GM12878 (cell line): ENCODE results near the gene PDGFC. TPM values are rescaled to one million over a fixed set of nuclear protein-coding genes. Genes with fewer than 3 reads are reported as not detected.

ENCODE experiments used
- ATAC-seq: fragments of 200-7000 bp; cut with Tn5 transposase; 3 replicates; pipeline ENCODE4 v1.9.1; 2020; ENCODE audit warnings: mild to moderate bottlenecking, moderate library complexity
- BruUV-seq: library from RNA; stranded (reverse); fragments of 400-500 nt; replicated peaks from 2 replicates; lab custom pipeline; 2021; lab: Mats Ljungman, UMichigan
- CTCF ChIA-PET: fragments of 300-600 bp; sonication (Branson Sonifier 250); formaldehyde crosslinking; extraction: SDS; loops from one replicate; lab custom pipeline; 2021; ENCODE audit warnings: inconsistent platforms; lab: Yijun Ruan, JAX
- POLR2A ChIA-PET: fragments of 350-600 bp; formaldehyde crosslinking; extraction: SDS; loops from one replicate; lab custom pipeline; 2021; ENCODE audit warnings: inconsistent platforms; lab: Charles Lee
- RAD21 ChIA-PET: fragments of 300-600 bp; sonication (Branson Sonifier 250); formaldehyde crosslinking; loops from one replicate; lab custom pipeline; 2023; ENCODE audit warnings: antibody characterized with exemption; ENCODE audit not compliant: unreplicated experiment; lab: Charles Lee
- SMC1A ChIA-PET: fragments of 300-600 bp; sonication (Branson Sonifier 250); formaldehyde crosslinking; loops from one replicate; lab custom pipeline; 2023; ENCODE audit not compliant: unreplicated experiment, uncharacterized antibody; lab: Charles Lee
- DNase-seq: peaks from one replicate; pipeline ENCODE4 v3.0.0-alpha.2; 2011; ENCODE audit warnings: low read depth, low spot score
- FAIRE-seq: peaks from 3 replicates; lab custom pipeline; 2011; peaks lifted over from hg19 to GRCh38; lab: Jason Lieb, UNC
- H2AFZ ChIP-seq: 2 replicates; pipeline ENCODE4 v1.6.0; 2011; ENCODE audit warnings: low read depth, low read length, control low read depth; ENCODE audit not compliant: control insufficient read depth
- H3K27ac ChIP-seq: 2 replicates; pipeline ENCODE4 v1.5.1; 2011; ENCODE audit warnings: control low read depth; ENCODE audit not compliant: control insufficient read depth, insufficient read depth
- H3K27me3 ChIP-seq, 2 experiments: replicated peaks in 1 of 2; 2 replicates each; pipeline versions ENCODE4 v1.6.0 to v1.6.1; 2011; ENCODE audit warnings: low read length in 1 of 2; ENCODE audit not compliant: control insufficient read depth in 2 of 2, insufficient read depth in 2 of 2
- H3K36me3 ChIP-seq, 2 experiments: 2 replicates each; pipeline ENCODE4 v1.5.1; 2011; ENCODE audit warnings: low read length in 1 of 2; ENCODE audit not compliant: control insufficient read depth in 2 of 2, insufficient read depth in 2 of 2
- H3K4me1 ChIP-seq: 2 replicates; pipeline ENCODE4 v1.6.1; 2011; ENCODE audit warnings: mild to moderate bottlenecking, low read length, moderate library complexity, mixed read lengths; ENCODE audit not compliant: control insufficient read depth, insufficient read depth
- H3K4me2 ChIP-seq: 2 replicates; pipeline ENCODE4 v1.6.0; 2011; ENCODE audit warnings: control low read depth; ENCODE audit not compliant: control insufficient read depth, insufficient read depth
- H3K4me3 ChIP-seq: fragments of 200-600 bp; sonication (generic); 2 replicates; pipeline ENCODE4 v1.5.1; 2016
- H3K79me2 ChIP-seq: 2 replicates; pipeline ENCODE4 v1.6.0; 2011; ENCODE audit warnings: low read length; ENCODE audit not compliant: control insufficient read depth, insufficient read depth
- H3K9ac ChIP-seq: 2 replicates; pipeline ENCODE4 v1.8.0; 2011; ENCODE audit warnings: low read length, control low read depth, mixed read lengths; ENCODE audit not compliant: control insufficient read depth, insufficient read depth
- H3K9me3 ChIP-seq: replicated peaks from 3 replicates; pipeline ENCODE4 v1.5.1; 2011; ENCODE audit warnings: mild to moderate bottlenecking, low read length; ENCODE audit not compliant: control insufficient read depth, insufficient read depth
- H4K20me1 ChIP-seq: 2 replicates; pipeline ENCODE4 v1.6.0; 2011; ENCODE audit not compliant: control insufficient read depth, insufficient read depth
- BCL11A ChIP-seq: IDR thresholded peaks from 2 replicates; pipeline ENCODE4 v1.6.1; 2011; ENCODE audit warnings: low read depth, low read length
- CBX3 ChIP-seq: fragments of 200-600 bp; sonication (generic); IDR thresholded peaks from 2 replicates; pipeline ENCODE4 v1.6.1; 2016; ENCODE audit warnings: low read depth, borderline replicate concordance
- CEBPB ChIP-seq, 2 experiments: fragments of 150-350 bp in 1 of 2; IDR thresholded peaks; 2 replicates each; pipeline ENCODE4 v1.6.1; 2012 to 2014; ENCODE audit warnings: low read depth in 2 of 2, low read length in 2 of 2, borderline replicate concordance in 1 of 2, inconsistent platforms in 1 of 2
- ETV6 ChIP-seq, 2 experiments: fragments of 450-650 bp in 1 of 2; IDR thresholded peaks in 1 of 2; conservative IDR thresholded peaks in 1 of 2; 2 replicates each; pipeline ENCODE4 v1.6.1; 2014; ENCODE audit warnings: antibody characterized with exemption in 1 of 2, borderline replicate concordance in 1 of 2, low read depth in 1 of 2, mild to moderate bottlenecking in 1 of 2, moderate library complexity in 1 of 2
- MYB ChIP-seq: fragments of 150-350 bp; IDR thresholded peaks from 2 replicates; pipeline ENCODE4 v1.6.1; 2014; ENCODE audit warnings: mild to moderate bottlenecking, low read depth, low read length, borderline replicate concordance
- MYC ChIP-seq: IDR thresholded peaks from 2 replicates; pipeline ENCODE4 v1.6.1; 2011; ENCODE audit warnings: mild to moderate bottlenecking, low read length, moderate library complexity, inconsistent platforms; ENCODE audit not compliant: insufficient read depth, insufficient replicate concordance, insufficient read length, severe bottlenecking
- NRF1 ChIP-seq: conservative IDR thresholded peaks from 2 replicates; pipeline ENCODE4 v1.6.1; 2011; ENCODE audit warnings: mild to moderate bottlenecking, low read depth, low read length, improper control_type of control experiment
- SIX5 ChIP-seq: IDR thresholded peaks from 2 replicates; pipeline ENCODE4 v1.6.1; 2011; ENCODE audit warnings: mild to moderate bottlenecking, low read depth, low read length, moderate library complexity; ENCODE audit not compliant: severe bottlenecking
- SMARCA5 ChIP-seq: fragments of 450-650 bp; IDR thresholded peaks from 2 replicates; pipeline ENCODE4 v1.6.1; 2017; ENCODE audit warnings: mild to moderate bottlenecking
- SREBF2 ChIP-seq: IDR thresholded peaks from 2 replicates; pipeline ENCODE4 v1.6.1; 2012; ENCODE audit warnings: mild to moderate bottlenecking, low read length
- ZNF217 ChIP-seq: fragments of 450-650 bp; IDR thresholded peaks from 2 replicates; pipeline ENCODE4 v1.6.1; 2017; ENCODE audit warnings: antibody characterized with exemption, mild to moderate bottlenecking
- WGBS: methylation state at CpG from one replicate; pipeline ENCODE4 v1.1.6; 2016; ENCODE audit warnings: low lambda C conversion rate; ENCODE audit not compliant: insufficient replicate concordance, insufficient coverage; ENCODE audit errors: missing lambda C conversion rate; 5-methylcytosine and 5-hydroxymethylcytosine counted together
- in situ Hi-C: fragments of 300-500 bp; cut with MboI; formaldehyde crosslinking; loops from 9 replicates; pipeline ENCODE4 v1.14.3; 2018; ENCODE audit warnings: mixed read lengths
- intact Hi-C: fragments of 100-400 bp; cut with micrococcal nuclease; formaldehyde crosslinking; loops from one replicate; pipeline ENCODE4 v1.14.2; 2022; ENCODE audit not compliant: unreplicated experiment
- polyA plus RNA-seq, 11 experiments: library from polyadenylated mRNA; depleted of rRNA in 4 of 11; unstranded in 6 of 11; stranded (reverse) in 5 of 11; fragments of >200 nt; fragmentation: Nextera tagmentation in 4 of 11; fragmentation: Illumina TruSeq in 1 of 11; extraction: Ambion mirVana in 4 of 11; extraction: Trizol in 1 of 11; gene quantifications; 1 replicate in 1 of 11; 2 replicates in 10 of 11; pipeline versions ENCODE4 v1.2.1 to v1.2.3, GENCODE V29; 2011 to 2016; ENCODE audit warnings: inconsistent platforms in 2 of 11, missing spikeins in 2 of 11, low read depth in 1 of 11
- total RNA-seq, 4 experiments: library from RNA; depleted of rRNA in 3 of 4; stranded (reverse); fragments of >200 nt in 3 of 4; fragmentation: Illumina TruSeq in 1 of 4; extraction: Trizol in 1 of 4; gene quantifications; 2 replicates each; pipeline versions ENCODE4 v1.2.1 to v1.2.3, GENCODE V29; 2013 to 2021
- TF ChIP-seq, protein P1 (sequence below): fragments of 450-650 bp; conservative IDR thresholded peaks from 2 replicates; pipeline ENCODE4 v1.6.1; 2017; ENCODE audit warnings: mild to moderate bottlenecking, moderate library complexity
- TF ChIP-seq, protein P2 (sequence below): fragments of 450-650 bp; formaldehyde crosslinking; IDR thresholded peaks from 2 replicates; pipeline ENCODE4 v1.4.0; 2020; ENCODE audit warnings: mild to moderate bottlenecking, moderate library complexity
- TF ChIP-seq, protein P3 (sequence below): IDR thresholded peaks from 2 replicates; pipeline ENCODE4 v1.6.1; 2012; ENCODE audit warnings: low read depth, low read length, improper control_type of control experiment
- TF ChIP-seq, protein P4 (sequence below): IDR thresholded peaks from 2 replicates; pipeline ENCODE4 v1.6.1; 2011; ENCODE audit warnings: low read depth, mild to moderate bottlenecking, low read length, moderate library complexity, borderline replicate concordance; ENCODE audit errors: extremely low read depth

PDGFC gene
- total and polyA plus RNA-seq, 10 of the 15 experiments (the other 5 are each of a cell fraction or from before 2014, with no cell fraction given) = 0.02 to 0.18 TPM; not detected in 8

DNA sequence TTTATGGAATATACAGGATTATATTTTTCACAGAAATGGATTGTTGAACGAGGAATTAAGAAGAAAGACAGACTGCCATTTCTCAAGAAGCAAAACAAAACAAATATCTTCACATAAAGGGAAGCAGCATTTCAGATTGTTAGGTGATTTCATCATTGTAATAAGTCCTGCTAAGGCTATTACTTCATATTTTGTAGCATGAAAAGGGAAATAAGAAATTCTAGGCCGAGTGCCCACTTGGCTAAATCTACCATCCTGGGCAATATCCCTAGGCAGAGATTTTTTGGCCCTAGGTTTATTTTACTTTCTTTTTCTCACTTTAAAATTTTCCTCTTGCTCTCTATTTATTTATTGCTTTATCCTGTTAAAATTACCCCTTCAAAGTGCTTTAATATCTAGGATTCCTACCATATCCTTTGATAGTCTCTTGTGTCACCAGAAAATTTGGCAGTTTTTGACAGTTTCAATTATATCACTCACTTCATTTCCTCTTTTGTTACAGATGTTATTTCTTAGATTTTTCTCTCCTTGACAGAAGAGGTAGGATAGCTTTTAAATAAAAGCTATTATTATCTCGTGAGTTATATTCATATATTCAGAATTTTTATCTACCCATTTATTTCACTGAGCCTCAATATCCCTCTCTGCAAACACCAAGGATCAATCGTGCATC, 142.3 kb downstream of the PDGFC start (continued):
- TF ChIP-seq, protein P1, sequence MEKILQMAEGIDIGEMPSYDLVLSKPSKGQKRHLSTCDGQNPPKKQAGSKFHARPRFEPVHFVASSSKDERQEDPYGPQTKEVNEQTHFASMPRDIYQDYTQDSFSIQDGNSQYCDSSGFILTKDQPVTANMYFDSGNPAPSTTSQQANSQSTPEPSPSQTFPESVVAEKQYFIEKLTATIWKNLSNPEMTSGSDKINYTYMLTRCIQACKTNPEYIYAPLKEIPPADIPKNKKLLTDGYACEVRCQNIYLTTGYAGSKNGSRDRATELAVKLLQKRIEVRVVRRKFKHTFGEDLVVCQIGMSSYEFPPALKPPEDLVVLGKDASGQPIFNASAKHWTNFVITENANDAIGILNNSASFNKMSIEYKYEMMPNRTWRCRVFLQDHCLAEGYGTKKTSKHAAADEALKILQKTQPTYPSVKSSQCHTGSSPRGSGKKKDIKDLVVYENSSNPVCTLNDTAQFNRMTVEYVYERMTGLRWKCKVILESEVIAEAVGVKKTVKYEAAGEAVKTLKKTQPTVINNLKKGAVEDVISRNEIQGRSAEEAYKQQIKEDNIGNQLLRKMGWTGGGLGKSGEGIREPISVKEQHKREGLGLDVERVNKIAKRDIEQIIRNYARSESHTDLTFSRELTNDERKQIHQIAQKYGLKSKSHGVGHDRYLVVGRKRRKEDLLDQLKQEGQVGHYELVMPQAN = no peak
- no peak for TF ChIP-seq SIX5
- TF ChIP-seq MYB = no peak

DNA sequence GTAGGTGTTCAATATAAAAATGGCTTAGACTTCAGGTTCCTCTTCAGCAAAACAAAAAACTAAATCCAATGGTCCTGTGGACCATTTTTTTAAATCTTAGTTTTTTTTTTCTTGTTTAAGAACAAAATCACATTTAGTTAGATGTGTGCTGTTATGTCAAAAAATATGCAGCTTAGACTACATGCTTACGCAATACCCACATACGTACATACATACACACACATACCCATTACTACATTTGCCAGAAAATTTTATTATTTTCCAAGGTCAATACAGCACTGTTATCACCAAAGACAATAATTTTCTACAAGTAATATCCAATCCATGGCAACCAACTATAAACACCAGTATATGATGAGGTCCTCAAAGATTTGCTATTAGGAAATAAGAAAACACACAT, 144.1 kb downstream of the PDGFC start:
- DNase-seq (no peak), ATAC-seq (no peak), FAIRE-seq (no peak)
- H3K27me3 ChIP-seq = no peaks in the 10 kb centered on the region
- no peak overlapping the region for H3K4me2 ChIP-seq
- SMC1A ChIA-PET = no interaction called here
- H3K36me3 ChIP-seq = no peaks in the 10 kb centered on the region
- RAD21 ChIA-PET = no interaction called here
- intact Hi-C loops (no loop called here), in situ Hi-C loops (no loop called here)
- CTCF ChIA-PET = no interaction called here
- POLR2A ChIA-PET = no interaction called here
- BruUV-seq = no TSS peak
- no peaks in the 10 kb centered on the region for H3K4me1 ChIP-seq
- no peaks in the 10 kb centered on the region for H3K9me3 ChIP-seq
- no peak overlapping the region for H3K9ac ChIP-seq
- H2AFZ ChIP-seq = no peak overlapping the region
- H3K4me3 ChIP-seq = no peak overlapping the region
- H3K79me2 ChIP-seq = no peaks in the 10 kb centered on the region
- no peaks in the 10 kb centered on the region for H4K20me1 ChIP-seq
- WGBS = 97% methylated on average over 2 of the region's 2 CpGs
- no peak overlapping the region for H3K27ac ChIP-seq
- TF ChIP-seq NRF1 = no peak
- no peak for TF ChIP-seq MYC
- no peak for TF ChIP-seq SREBF2
- no peak for TF ChIP-seq ZNF217
- TF ChIP-seq, protein P2, sequence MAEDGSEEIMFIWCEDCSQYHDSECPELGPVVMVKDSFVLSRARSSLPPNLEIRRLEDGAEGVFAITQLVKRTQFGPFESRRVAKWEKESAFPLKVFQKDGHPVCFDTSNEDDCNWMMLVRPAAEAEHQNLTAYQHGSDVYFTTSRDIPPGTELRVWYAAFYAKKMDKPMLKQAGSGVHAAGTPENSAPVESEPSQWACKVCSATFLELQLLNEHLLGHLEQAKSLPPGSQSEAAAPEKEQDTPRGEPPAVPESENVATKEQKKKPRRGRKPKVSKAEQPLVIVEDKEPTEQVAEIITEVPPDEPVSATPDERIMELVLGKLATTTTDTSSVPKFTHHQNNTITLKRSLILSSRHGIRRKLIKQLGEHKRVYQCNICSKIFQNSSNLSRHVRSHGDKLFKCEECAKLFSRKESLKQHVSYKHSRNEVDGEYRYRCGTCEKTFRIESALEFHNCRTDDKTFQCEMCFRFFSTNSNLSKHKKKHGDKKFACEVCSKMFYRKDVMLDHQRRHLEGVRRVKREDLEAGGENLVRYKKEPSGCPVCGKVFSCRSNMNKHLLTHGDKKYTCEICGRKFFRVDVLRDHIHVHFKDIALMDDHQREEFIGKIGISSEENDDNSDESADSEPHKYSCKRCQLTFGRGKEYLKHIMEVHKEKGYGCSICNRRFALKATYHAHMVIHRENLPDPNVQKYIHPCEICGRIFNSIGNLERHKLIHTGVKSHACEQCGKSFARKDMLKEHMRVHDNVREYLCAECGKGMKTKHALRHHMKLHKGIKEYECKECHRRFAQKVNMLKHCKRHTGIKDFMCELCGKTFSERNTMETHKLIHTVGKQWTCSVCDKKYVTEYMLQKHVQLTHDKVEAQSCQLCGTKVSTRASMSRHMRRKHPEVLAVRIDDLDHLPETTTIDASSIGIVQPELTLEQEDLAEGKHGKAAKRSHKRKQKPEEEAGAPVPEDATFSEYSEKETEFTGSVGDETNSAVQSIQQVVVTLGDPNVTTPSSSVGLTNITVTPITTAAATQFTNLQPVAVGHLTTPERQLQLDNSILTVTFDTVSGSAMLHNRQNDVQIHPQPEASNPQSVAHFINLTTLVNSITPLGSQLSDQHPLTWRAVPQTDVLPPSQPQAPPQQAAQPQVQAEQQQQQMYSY (CRISPR knock-in tag) = no peak
- TF ChIP-seq BCL11A = no peak
- TF ChIP-seq, protein P3, sequence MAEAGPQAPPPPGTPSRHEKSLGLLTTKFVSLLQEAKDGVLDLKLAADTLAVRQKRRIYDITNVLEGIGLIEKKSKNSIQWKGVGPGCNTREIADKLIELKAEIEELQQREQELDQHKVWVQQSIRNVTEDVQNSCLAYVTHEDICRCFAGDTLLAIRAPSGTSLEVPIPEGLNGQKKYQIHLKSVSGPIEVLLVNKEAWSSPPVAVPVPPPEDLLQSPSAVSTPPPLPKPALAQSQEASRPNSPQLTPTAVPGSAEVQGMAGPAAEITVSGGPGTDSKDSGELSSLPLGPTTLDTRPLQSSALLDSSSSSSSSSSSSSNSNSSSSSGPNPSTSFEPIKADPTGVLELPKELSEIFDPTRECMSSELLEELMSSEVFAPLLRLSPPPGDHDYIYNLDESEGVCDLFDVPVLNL = no peak
- TF ChIP-seq CEBPB (IDR thresholded peaks at IDR 0.05; ENCODE audit: borderline replicate concordance in 1 of 2, low read depth in 2 of 2, low read length in 2 of 2) = no peak
- TF ChIP-seq ETV6 (conservative IDR thresholded peaks at IDR 0.05 in 1 of 2, IDR thresholded peaks at IDR 0.05 in 1 of 2; ENCODE audit: borderline replicate concordance in 1 of 2, low read depth in 1 of 2) = no peak
- TF ChIP-seq, protein P4, sequence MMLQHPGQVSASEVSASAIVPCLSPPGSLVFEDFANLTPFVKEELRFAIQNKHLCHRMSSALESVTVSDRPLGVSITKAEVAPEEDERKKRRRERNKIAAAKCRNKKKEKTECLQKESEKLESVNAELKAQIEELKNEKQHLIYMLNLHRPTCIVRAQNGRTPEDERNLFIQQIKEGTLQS = no peak
- TF ChIP-seq CBX3 = no peak
- no peak for TF ChIP-seq SMARCA5
